ENCODE measurements around the gene YARS2. TPM values are rescaled to one million over a fixed set of nuclear protein-coding genes. Genes with fewer than 3 reads are reported as not detected.

YARS2 gene
- total RNA-seq (1 to 10 TPM; 3.7 to 7.9 (median 6.0) TPM), polyA plus RNA-seq (1 to 10 TPM; 6.0 to 7.4 TPM)

- Histone ChIP-seq H3K27me3 (no peaks in the 10 kb centered on the region), H3K36me3 (no peaks in the 10 kb centered on the region), H3K4me3 (peak within 1 kb of the TSS; percentile 71 to 100 (median 82)), H3K4me1 (peaks cover 0 to 13% (median 0%) of the 10 kb centered on the region in 3 donors), H3K27ac (peak within 1 kb of the TSS; percentile 50 to 87 (median 75)), H3K9me3 (no peaks in the 10 kb centered on the region)
- intact Hi-C loops (cut with DNase I): loop anchor here in 1 of 3 donors (5.0 kb wide), 1 partner anchor 161 kb away; no protein-coding TSS in a partner anchor
- TF ChIP-seq CTCF (IDR thresholded peaks at IDR 0.05): peak; percentile 37 to 68 (median 48)
- WGBS, 2 donors: 0% methylated on average over 39 of the region's 39 CpGs
- ATAC-seq: peak; percentile 98 to 99 (median 99)
- DNase-seq: peak; percentile 88 to 97 (median 94)
- peak; percentile 76 for FAIRE-seq
These were observed at the start of gene YARS2 for GRCh38 chr12:32755654-32756475. TSS of gene YARS2 (minus strand) at chr12:32755897. CDS start at chr12:32755874, 23 bp downstream.

- Histone ChIP-seq H3K27me3 (no peaks in the 10 kb centered on the region), H3K36me3 (peaks cover 0 to 12% (median 0%) of the 10 kb centered on the region in 3 donors), H3K27ac (no peak overlapping the region), H3K4me1 (no peaks in the 10 kb centered on the region), H3K4me3 (no peak overlapping the region), H3K9me3 (no peaks in the 10 kb centered on the region)
- intact Hi-C loops (cut with DNase I): no loop called here
- FAIRE-seq (no peak), ATAC-seq (no peak), DNase-seq (no peak)
- WGBS, 2 donors: 90 to 97% methylated on average over 3 of the region's 3 CpGs
- TF ChIP-seq CTCF (IDR thresholded peaks at IDR 0.05): no peak
These were observed 48.6 kb upstream of the YARS2 start for GRCh38 chr12:32804301-32804700.

GRCh38 chr12:32801269-32801980, 45.7 kb upstream of the YARS2 start:
- Histone ChIP-seq H3K4me1 (no peaks in the 10 kb centered on the region), H3K27ac (no peak overlapping the region), H3K4me3 (no peak overlapping the region), H3K27me3 (no peaks in the 10 kb centered on the region), H3K9me3 (no peaks in the 10 kb centered on the region), H3K36me3 (peaks cover 0 to 12% (median 0%) of the 10 kb centered on the region in 3 donors)
- 81 to 82% methylated on average over 5 of the region's 5 CpGs for WGBS, 2 donors
- no peak for DNase-seq
- TF ChIP-seq CTCF (IDR thresholded peaks at IDR 0.05): no peak
- ATAC-seq: no peak
- intact Hi-C loops (cut with DNase I): no loop called here
- FAIRE-seq: no peak

GRCh38 chr12:32794281-32794680, 38.6 kb upstream of the YARS2 start:
- TF ChIP-seq CTCF (IDR thresholded peaks at IDR 0.05): no peak
- WGBS, 2 donors: 73 to 81% methylated on average over 4 of the region's 4 CpGs
- intact Hi-C loops (cut with DNase I): no loop called here
- Histone ChIP-seq H3K27ac (no peak overlapping the region), H3K4me3 (no peak overlapping the region), H3K4me1 (no peaks in the 10 kb centered on the region), H3K27me3 (no peaks in the 10 kb centered on the region), H3K9me3 (no peaks in the 10 kb centered on the region), H3K36me3 (peaks cover 0 to 14% (median 0%) of the 10 kb centered on the region in 3 donors)
- ATAC-seq (no peak), DNase-seq (no peak), FAIRE-seq (no peak)

Data from pancreas (tissue), 10 donors.